Fibroblast of the aortic adventitia (primary cell): ENCODE results near the gene NLRP8. TPM values are rescaled to one million over a fixed set of nuclear protein-coding genes. Genes with fewer than 3 reads are reported as not detected.
"Not testable (repeated sequence)": the region's sequence is repeated elsewhere in the genome, so short reads cannot be mapped to it uniquely, and the experiment has no call there.

ENCODE experiments used
- DNase-seq: peaks from one replicate; pipeline ENCODE4 v3.0.0-alpha.2; 2010; ENCODE audit warnings: low read depth
- H3K4me3 ChIP-seq: 2 replicates; pipeline ENCODE4 v1.5.1; 2011; ENCODE audit warnings: low read depth, mild to moderate bottlenecking, control low read depth, low read length, moderate library complexity
- CTCF ChIP-seq: IDR thresholded peaks from 2 replicates; pipeline ENCODE4 v1.5.1; 2011; ENCODE audit warnings: mild to moderate bottlenecking, low read length, control low read depth, inconsistent platforms; ENCODE audit not compliant: insufficient read depth
- total RNA-seq: library from RNA; depleted of rRNA; stranded (reverse); fragments of >200 nt; gene quantifications from 2 replicates; pipeline ENCODE4 v1.2.3, GENCODE V29; 2012; ENCODE audit warnings: low replicate concordance

Gene NLRP8
- total RNA-seq, 1 donor = not detected

- no peak within 1 kb of the TSS for H3K4me3 ChIP-seq
- no peak for DNase-seq
- TF ChIP-seq CTCF = no peak
Observed at GRCh38 chr19:55931936-55932386, 15.7 kb upstream of the NLRP8 start, which contains the start of gene NLRP13. Gene NLRP13, minus strand, starts transcription at chr19:55932336. Its CDS starts 25 bp downstream, at chr19:55932311.

GRCh38 chr19:55935206-55935605 lies 12.4 kb upstream of the NLRP8 start:
- TF ChIP-seq CTCF = no peak
- H3K4me3 ChIP-seq = no peak overlapping the region
- DNase-seq = no peak

GRCh38 chr19:55939206-55939605 lies 8.4 kb upstream of the NLRP8 start:
- TF ChIP-seq CTCF = no peak
- DNase-seq = no peak
- no peak overlapping the region for H3K4me3 ChIP-seq

- TF ChIP-seq CTCF = no peak
Observed at GRCh38 chr19:55940306-55940705, 7.3 kb upstream of the NLRP8 start.

GRCh38 chr19:55950566-55950965 lies 2.9 kb downstream of the NLRP8 start:
- DNase-seq, H3K4me3 ChIP-seq: not testable (repeated sequence)

More at GRCh38 chr19:55940306-55940705, 7.3 kb upstream of the NLRP8 start:
- H3K4me3 ChIP-seq = no peak overlapping the region
- DNase-seq = no peak

- no peak for DNase-seq
- no peak overlapping the region for H3K4me3 ChIP-seq
- TF ChIP-seq CTCF = no peak
Observed at GRCh38 chr19:55956431-55956830, 8.8 kb downstream of the NLRP8 start.

- TF ChIP-seq CTCF = no peak
- no peak overlapping the region for H3K4me3 ChIP-seq
Observed at GRCh38 chr19:55958356-55958755, 10.7 kb downstream of the NLRP8 start.

More at GRCh38 chr19:55958356-55958755, 10.7 kb downstream of the NLRP8 start:
- no peak for DNase-seq
